ENCODE measurements around the gene OR6J1. TPM values are rescaled to one million over a fixed set of nuclear protein-coding genes. Genes with fewer than 3 reads are reported as not detected.
A peak's percentile ranks its signal among the peaks of the same experiment; 100 is the strongest.

The OR6J1 gene
- total and polyA plus RNA-seq, 9 of the 15 experiments (the other 6 are each of a cell fraction or from before 2014, with no cell fraction given), result not detected

DNA sequence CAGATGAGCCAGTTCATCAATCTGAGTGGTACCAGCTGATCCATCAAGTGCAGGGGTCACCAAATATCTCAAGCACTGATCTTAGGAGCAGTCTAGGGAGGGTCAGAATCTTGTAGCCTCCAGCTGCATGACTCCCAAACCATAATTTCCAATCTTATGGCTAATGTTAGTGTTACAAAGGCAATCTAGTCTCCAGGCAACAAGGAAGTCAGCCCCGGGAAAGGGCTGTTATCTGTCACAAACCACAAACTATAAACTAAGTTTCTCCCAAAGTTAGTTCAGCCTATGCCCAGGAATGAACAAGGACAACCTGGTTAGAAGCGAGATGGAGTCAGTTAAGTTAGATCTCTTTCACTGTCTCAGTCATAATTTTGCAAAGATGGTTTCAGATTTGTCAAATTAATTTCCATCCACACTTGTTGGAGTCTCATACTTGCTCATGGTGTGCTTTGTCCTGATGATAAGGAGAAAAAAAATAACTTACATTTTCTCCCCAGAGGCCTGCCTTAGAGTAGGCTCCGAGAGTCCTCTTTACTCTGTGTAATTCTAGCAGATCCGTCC is 49.9 kb downstream of the OR6J1 start (continued):
- no peak for TF ChIP-seq ZNF407 (IDR thresholded peaks at IDR 0.05; ENCODE audit: low read depth)
- TF ChIP-seq, protein P1, sequence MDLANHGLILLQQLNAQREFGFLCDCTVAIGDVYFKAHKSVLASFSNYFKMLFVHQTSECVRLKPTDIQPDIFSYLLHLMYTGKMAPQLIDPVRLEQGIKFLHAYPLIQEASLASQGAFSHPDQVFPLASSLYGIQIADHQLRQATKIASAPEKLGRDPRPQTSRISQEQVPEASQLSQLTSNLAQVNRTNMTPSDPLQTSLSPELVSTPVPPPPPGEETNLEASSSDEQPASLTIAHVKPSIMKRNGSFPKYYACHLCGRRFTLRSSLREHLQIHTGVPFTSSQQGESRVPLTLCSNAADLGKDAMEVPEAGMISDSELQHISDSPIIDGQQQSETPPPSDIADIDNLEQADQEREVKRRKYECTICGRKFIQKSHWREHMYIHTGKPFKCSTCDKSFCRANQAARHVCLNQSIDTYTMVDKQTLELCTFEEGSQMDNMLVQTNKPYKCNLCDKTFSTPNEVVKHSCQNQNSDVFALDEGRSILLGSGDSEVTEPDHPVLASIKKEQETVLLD (IDR thresholded peaks at IDR 0.05), result no peak
- TF ChIP-seq, protein P2, sequence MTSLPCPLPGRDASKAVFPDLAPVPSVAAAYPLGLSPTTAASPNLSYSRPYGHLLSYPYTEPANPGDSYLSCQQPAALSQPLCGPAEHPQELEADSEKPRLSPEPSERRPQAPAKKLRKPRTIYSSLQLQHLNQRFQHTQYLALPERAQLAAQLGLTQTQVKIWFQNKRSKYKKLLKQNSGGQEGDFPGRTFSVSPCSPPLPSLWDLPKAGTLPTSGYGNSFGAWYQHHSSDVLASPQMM (CRISPR knock-in tag; IDR thresholded peaks at IDR 0.05), result no peak
- TF ChIP-seq MAFG (tag; conservative IDR thresholded peaks at IDR 0.05), result no peak
- TF ChIP-seq ZFP1 (CRISPR knock-in tag; IDR thresholded peaks at IDR 0.05), result no peak
- no peak for TF ChIP-seq NEUROD1 (IDR thresholded peaks at IDR 0.05; ENCODE audit: borderline replicate concordance, low read depth, low read length, partially characterized antibody)
- TF ChIP-seq PHB2 (IDR thresholded peaks at IDR 0.05; ENCODE audit: low read depth), result no peak
- TF ChIP-seq ZNF280B (CRISPR knock-in tag; IDR thresholded peaks at IDR 0.05), result no peak
- TF ChIP-seq CHD4 (IDR thresholded peaks at IDR 0.05; ENCODE audit: insufficient read depth, insufficient replicate concordance, low read depth, low read length, poor library complexity, severe bottlenecking), result no peak
- TF ChIP-seq HMBOX1 (IDR thresholded peaks at IDR 0.05), result peak; percentile 95
- TF ChIP-seq FOXJ2 (tag; IDR thresholded peaks at IDR 0.05), result peak; percentile 73; the same call in 1 of the 2 replicates
- no peak for TF ChIP-seq ZNF583 (CRISPR knock-in tag; IDR thresholded peaks at IDR 0.05)
- no peak for TF ChIP-seq DMBX1 (CRISPR knock-in tag; IDR thresholded peaks at IDR 0.05; ENCODE audit: borderline replicate concordance)
- no peak for TF ChIP-seq OTX1 (CRISPR knock-in tag; IDR thresholded peaks at IDR 0.05)
- no peak for TF ChIP-seq TAF1 (IDR thresholded peaks at IDR 0.05; ENCODE audit: control insufficient read depth, extremely low read depth, insufficient read depth, low read length, severe bottlenecking)
